HFF-Myc (cell line): ENCODE results near the gene TNNC2.
"Not testable (repeated sequence)": the region's sequence is repeated elsewhere in the genome, so short reads cannot be mapped to it uniquely, and the experiment has no call there.

ENCODE experiments used
- DNase-seq: peaks from one replicate; pipeline ENCODE4 v3.0.0-alpha.2; 2011; ENCODE audit warnings: low read depth; ENCODE audit errors: extremely low read depth
- H3K4me3 ChIP-seq: replicated peaks from 2 replicates; pipeline ENCODE4 v1.5.1; 2011; ENCODE audit warnings: low read depth, mild to moderate bottlenecking, control low read depth, low read length
- TF ChIP-seq, protein P1 (sequence below): IDR thresholded peaks from 2 replicates; pipeline ENCODE4 v1.5.1; 2012; ENCODE audit warnings: mild to moderate bottlenecking, low read depth, low read length, control low read depth; ENCODE audit errors: missing control alignments

TNNC2 gene

GRCh38 chr20:45827030-45827652 lies at the start of gene TNNC2:
TSS of gene TNNC2 (minus strand) at chr20:45827312. CDS start at chr20:45827248, 64 bp downstream.
- no peak within 1 kb of the TSS for H3K4me3 ChIP-seq
- TF ChIP-seq, protein P1, sequence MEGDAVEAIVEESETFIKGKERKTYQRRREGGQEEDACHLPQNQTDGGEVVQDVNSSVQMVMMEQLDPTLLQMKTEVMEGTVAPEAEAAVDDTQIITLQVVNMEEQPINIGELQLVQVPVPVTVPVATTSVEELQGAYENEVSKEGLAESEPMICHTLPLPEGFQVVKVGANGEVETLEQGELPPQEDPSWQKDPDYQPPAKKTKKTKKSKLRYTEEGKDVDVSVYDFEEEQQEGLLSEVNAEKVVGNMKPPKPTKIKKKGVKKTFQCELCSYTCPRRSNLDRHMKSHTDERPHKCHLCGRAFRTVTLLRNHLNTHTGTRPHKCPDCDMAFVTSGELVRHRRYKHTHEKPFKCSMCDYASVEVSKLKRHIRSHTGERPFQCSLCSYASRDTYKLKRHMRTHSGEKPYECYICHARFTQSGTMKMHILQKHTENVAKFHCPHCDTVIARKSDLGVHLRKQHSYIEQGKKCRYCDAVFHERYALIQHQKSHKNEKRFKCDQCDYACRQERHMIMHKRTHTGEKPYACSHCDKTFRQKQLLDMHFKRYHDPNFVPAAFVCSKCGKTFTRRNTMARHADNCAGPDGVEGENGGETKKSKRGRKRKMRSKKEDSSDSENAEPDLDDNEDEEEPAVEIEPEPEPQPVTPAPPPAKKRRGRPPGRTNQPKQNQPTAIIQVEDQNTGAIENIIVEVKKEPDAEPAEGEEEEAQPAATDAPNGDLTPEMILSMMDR = no peak
- no peak for DNase-seq

GRCh38 chr20:45874576-45874975 lies 47.5 kb upstream of the TNNC2 start:
- no peak overlapping the region for H3K4me3 ChIP-seq
- no peak for DNase-seq
- TF ChIP-seq, protein P1 = no peak

GRCh38 chr20:45874104-45874481 lies 47.0 kb upstream of the TNNC2 start:
- DNase-seq = not testable (repeated sequence)

DNA sequence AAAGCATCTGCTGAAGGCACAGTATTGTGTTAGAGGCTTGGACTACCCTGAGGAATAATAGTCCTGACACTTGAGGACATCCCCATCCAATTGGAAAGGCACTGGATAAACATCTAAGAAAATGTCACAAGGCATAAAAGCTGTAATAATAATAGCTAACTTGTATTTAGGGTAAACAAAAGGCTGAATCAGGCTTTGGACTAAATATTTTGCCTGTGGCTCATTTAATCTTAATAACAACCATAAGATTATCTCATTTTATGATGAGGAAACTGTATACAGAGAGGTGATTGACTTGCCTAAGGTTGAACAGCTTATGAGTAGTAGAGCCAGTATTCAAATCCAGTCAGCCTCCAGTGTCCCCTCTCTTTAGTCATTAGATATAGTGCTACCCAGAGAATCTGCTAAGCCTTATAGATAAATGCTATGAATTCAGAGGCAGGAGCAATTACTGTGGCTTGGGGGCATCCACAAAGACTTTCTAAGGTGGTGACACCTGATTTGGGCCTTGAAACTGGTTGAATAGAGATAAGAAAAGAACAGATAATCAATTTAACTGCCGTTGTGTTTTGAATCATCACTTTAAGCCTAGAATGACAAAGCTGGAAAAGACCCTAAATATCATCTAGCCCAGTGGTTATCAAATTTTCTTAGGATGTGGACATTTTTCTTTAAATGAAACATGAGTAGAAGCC lies 46.4 kb upstream of the TNNC2 start:
- DNase-seq = no peak
- TF ChIP-seq, protein P1 = no peak
- H3K4me3 ChIP-seq = no peak overlapping the region

More at GRCh38 chr20:45874104-45874481, 47.0 kb upstream of the TNNC2 start:
- not testable (repeated sequence) for H3K4me3 ChIP-seq

DNA sequence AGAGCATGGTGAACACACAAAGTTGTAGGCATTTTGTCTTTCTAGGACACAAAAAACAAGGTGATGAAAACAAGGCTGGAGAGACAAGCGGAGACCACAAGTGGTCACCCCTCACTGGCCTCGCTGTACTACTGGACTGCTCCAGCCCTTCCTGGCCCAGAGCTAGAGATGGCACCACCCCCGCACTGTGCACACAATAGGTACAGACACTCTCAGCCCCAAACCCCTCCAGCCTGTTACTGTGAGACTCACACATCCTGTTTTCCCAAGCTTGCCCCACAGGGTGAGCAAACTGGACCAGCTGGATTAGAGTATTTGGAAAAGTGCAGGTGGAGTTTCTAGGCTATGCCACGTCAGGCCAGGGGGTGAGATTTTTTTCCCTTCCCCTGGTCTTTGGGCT lies 45.5 kb upstream of the TNNC2 start:
- TF ChIP-seq, protein P1 = no peak
- no peak for DNase-seq
- no peak overlapping the region for H3K4me3 ChIP-seq

- TF ChIP-seq, protein P1 = no peak
- DNase-seq = no peak
- no peak overlapping the region for H3K4me3 ChIP-seq
Observed at GRCh38 chr20:45867819-45868176, 40.7 kb upstream of the TNNC2 start.

- H3K4me3 ChIP-seq = no peak overlapping the region
- DNase-seq = no peak
Observed at GRCh38 chr20:45867136-45867818, 40.2 kb upstream of the TNNC2 start.

More at GRCh38 chr20:45867136-45867818, 40.2 kb upstream of the TNNC2 start:
- TF ChIP-seq, protein P1 = no peak
